H1 (cell line): ENCODE data around the gene WFDC10A. TPM values are rescaled to one million over a fixed set of nuclear protein-coding genes. Genes with fewer than 3 reads are reported as not detected.

Experiments
- CTCF ChIA-PET: fragments of 300-600 bp; sonication (Branson Sonifier 250); formaldehyde crosslinking; loops from one replicate; lab custom pipeline; 2021; ENCODE audit not compliant: partially characterized antibody; lab: Charles Lee
- POLR2A ChIA-PET: fragments of 300-600 bp; sonication (Branson Sonifier 250); formaldehyde crosslinking; loops from one replicate; lab custom pipeline; 2021; ENCODE audit warnings: inconsistent platforms; ENCODE audit not compliant: partially characterized antibody; lab: Charles Lee
- DNase-seq, 2 experiments: peaks; one replicate each; pipeline versions ENCODE4 v3.0.0 to v3.0.0-alpha.2; 2010 to 2022; ENCODE audit warnings: low spot score in 2 of 2, low read depth in 1 of 2, mixed read lengths in 1 of 2
- FAIRE-seq: peaks from 2 replicates; lab custom pipeline; 2011; peaks lifted over from hg19 to GRCh38; lab: Jason Lieb, UNC
- H2AFZ ChIP-seq: 2 replicates; pipeline ENCODE4 v1.8.1; 2012; ENCODE audit warnings: low read length, inconsistent platforms
- H2AK5ac ChIP-seq: 2 replicates; pipeline ENCODE4 v1.6.1; 2013; ENCODE audit warnings: low read depth, low read length
- H2BK120ac ChIP-seq: replicated peaks from 2 replicates; pipeline ENCODE3; 2013; ENCODE audit warnings: low read depth, low read length, inconsistent platforms
- H2BK12ac ChIP-seq: 2 replicates; pipeline ENCODE4 v1.6.1; 2013; ENCODE audit warnings: low read depth, low read length
- H2BK15ac ChIP-seq: 2 replicates; pipeline ENCODE4 v1.6.1; 2013; ENCODE audit warnings: low read length
- H2BK20ac ChIP-seq: 2 replicates; pipeline ENCODE4 v1.6.1; 2013; ENCODE audit warnings: low read length
- H2BK5ac ChIP-seq: 2 replicates; pipeline ENCODE4 v1.6.1; 2013; ENCODE audit warnings: low read depth, low read length
- H3K14ac ChIP-seq: 2 replicates; pipeline ENCODE4 v1.6.1; 2013; ENCODE audit warnings: inconsistent platforms; ENCODE audit not compliant: insufficient read length
- H3K18ac ChIP-seq: 2 replicates; pipeline ENCODE4 v1.6.1; 2013; ENCODE audit warnings: low read length; ENCODE audit errors: extremely low read depth
- H3K23ac ChIP-seq: 2 replicates; pipeline ENCODE4 v1.6.1; 2013; ENCODE audit warnings: inconsistent platforms; ENCODE audit not compliant: insufficient read length
- H3K23me2 ChIP-seq: 2 replicates; pipeline ENCODE4 v1.6.1; 2013; ENCODE audit warnings: low read depth, low read length
- H3K27ac ChIP-seq: 2 replicates; pipeline ENCODE4 v1.6.1; 2011; ENCODE audit warnings: low read depth, low read length, inconsistent platforms
- H3K27me3 ChIP-seq, 4 experiments: replicated peaks in 1 of 4; 1 replicate in 1 of 4; 2 replicates in 3 of 4; pipeline versions ENCODE4 v1.6.1 to v1.8.1; 2011 to 2013; ENCODE audit warnings: low read length in 3 of 4, mild to moderate bottlenecking in 3 of 4, inconsistent platforms in 2 of 4, mixed read lengths in 2 of 4, moderate library complexity in 1 of 4; ENCODE audit not compliant: control insufficient read depth in 3 of 4, insufficient read depth in 3 of 4; ENCODE audit errors: extremely low read depth in 1 of 4
- H3K36me3 ChIP-seq, 4 experiments: 2 replicates each; pipeline versions ENCODE4 v1.6.1 to v1.8.1; 2011 to 2013; ENCODE audit warnings: mild to moderate bottlenecking in 4 of 4, low read length in 3 of 4, moderate library complexity in 2 of 4, control low read depth in 1 of 4, inconsistent platforms in 1 of 4; ENCODE audit not compliant: insufficient read depth in 4 of 4, control insufficient read depth in 2 of 4
- H3K4ac ChIP-seq: replicated peaks from 2 replicates; pipeline ENCODE3; 2013; ENCODE audit warnings: low read length, low read depth, mixed read lengths, inconsistent platforms; ENCODE audit not compliant: insufficient read length
- H3K4me1 ChIP-seq, 4 experiments: replicated peaks in 1 of 4; 1 replicate in 1 of 4; 2 replicates in 3 of 4; pipeline versions ENCODE4 v1.6.1 to v1.8.1; 2011 to 2013; ENCODE audit warnings: low read length in 3 of 4, inconsistent platforms in 2 of 4, mixed read lengths in 1 of 4; ENCODE audit not compliant: insufficient read depth in 4 of 4, control insufficient read depth in 3 of 4
- H3K4me2 ChIP-seq, 2 experiments: 2 replicates each; pipeline versions ENCODE4 v1.6.1 to v1.8.1; 2011 to 2013; ENCODE audit warnings: low read depth in 2 of 2, low read length in 2 of 2, control low read depth in 1 of 2, inconsistent platforms in 1 of 2, mild to moderate bottlenecking in 1 of 2; ENCODE audit not compliant: insufficient read depth in 1 of 2
- H3K4me3 ChIP-seq, 4 experiments: fragments of 200-600, 300-600 bp in 1 of 4; sonication (generic), shearing (Covaris generic), sonication (Bioruptor Twin) in 1 of 4; 2 replicates each; pipeline versions ENCODE4 v1.5.1 to v1.8.1; 2011 to 2016; ENCODE audit warnings: low read length in 4 of 4, low read depth in 3 of 4, control low read depth in 2 of 4, inconsistent platforms in 2 of 4, mild to moderate bottlenecking in 2 of 4, mixed read lengths in 1 of 4, moderate library complexity in 1 of 4; ENCODE audit not compliant: insufficient read depth in 2 of 4; ENCODE audit errors: extremely low read depth in 1 of 4
- H3K56ac ChIP-seq: replicated peaks from 2 replicates; pipeline ENCODE3; 2013; ENCODE audit warnings: low read depth, mild to moderate bottlenecking, mixed read lengths, low read length, inconsistent platforms; ENCODE audit not compliant: insufficient read length
- H3K79me1 ChIP-seq: 2 replicates; pipeline ENCODE4 v1.6.1; 2013; ENCODE audit warnings: low read depth, low read length, control low read depth
- H3K79me2 ChIP-seq, 2 experiments: 2 replicates each; pipeline versions ENCODE4 v1.6.1 to v1.8.1; 2012 to 2013; ENCODE audit warnings: low read length in 2 of 2, mild to moderate bottlenecking in 2 of 2, inconsistent platforms in 1 of 2; ENCODE audit not compliant: insufficient read depth in 2 of 2, control insufficient read depth in 1 of 2
- H3K9ac ChIP-seq, 4 experiments: replicated peaks in 1 of 4; 1 replicate in 1 of 4; 2 replicates in 3 of 4; pipeline versions ENCODE4 v1.6.1 to v1.8.1; 2011 to 2013; ENCODE audit warnings: low read depth in 3 of 4, low read length in 3 of 4, control low read depth in 2 of 4, mild to moderate bottlenecking in 2 of 4, moderate library complexity in 2 of 4, inconsistent platforms in 1 of 4; ENCODE audit errors: extremely low read depth in 1 of 4
- H3K9me3 ChIP-seq, 2 experiments: 2 replicates each; pipeline versions ENCODE4 v1.6.1 to v1.8.1; 2012 to 2013; ENCODE audit warnings: mild to moderate bottlenecking in 2 of 2, moderate library complexity in 2 of 2, control low read depth in 1 of 2, inconsistent platforms in 1 of 2, low read depth in 1 of 2, low read length in 1 of 2, mixed read lengths in 1 of 2; ENCODE audit not compliant: insufficient read depth in 2 of 2
- H4K20me1 ChIP-seq, 2 experiments: replicated peaks in 1 of 2; 2 replicates each; pipeline versions ENCODE3 to v1.8.1; 2011 to 2013; ENCODE audit warnings: inconsistent platforms in 2 of 2, low read length in 2 of 2, mild to moderate bottlenecking in 1 of 2; ENCODE audit not compliant: insufficient read depth in 2 of 2, control insufficient read depth in 1 of 2
- H4K5ac ChIP-seq: 2 replicates; pipeline ENCODE4 v1.6.1; 2013; ENCODE audit warnings: low read length, low read depth, mixed read lengths, inconsistent platforms; ENCODE audit not compliant: insufficient read length
- H4K8ac ChIP-seq: 2 replicates; pipeline ENCODE4 v1.8.0; 2013; ENCODE audit warnings: mild to moderate bottlenecking, moderate library complexity, low read length, inconsistent platforms; ENCODE audit not compliant: insufficient read depth; ENCODE audit errors: extremely low read depth
- H4K91ac ChIP-seq: replicated peaks from 2 replicates; pipeline ENCODE3; 2013; ENCODE audit warnings: low read length, mixed read lengths, inconsistent platforms; ENCODE audit not compliant: insufficient read length
- BACH1 ChIP-seq: IDR thresholded peaks from 2 replicates; pipeline ENCODE4 v1.6.1; 2012; ENCODE audit warnings: low read length, improper control_type of control experiment
- WGBS, 2 experiments: shearing (Covaris generic) in 1 of 2; methylation state at CpG; one replicate each; pipeline versions ENCODE4 v1.1.6 to v1.1.7; 2013 to 2015; ENCODE audit warnings: low lambda C conversion rate in 2 of 2, mixed read lengths in 2 of 2, inconsistent platforms in 1 of 2, low coverage in 1 of 2, missing lambda C conversion rate in 1 of 2; ENCODE audit not compliant: insufficient replicate concordance in 2 of 2, insufficient coverage in 1 of 2, insufficient read length in 1 of 2; ENCODE audit errors: extremely low coverage in 1 of 2, missing lambda C conversion rate in 1 of 2; 5-methylcytosine and 5-hydroxymethylcytosine counted together
- polyA plus RNA-seq, 7 experiments: library from polyadenylated mRNA; depleted of rRNA in 3 of 7; stranded (reverse) in 5 of 7; unstranded in 2 of 7; fragments of >200 nt in 5 of 7; fragments of 200-250 nt in 2 of 7; gene quantifications; 1 replicate in 5 of 7; 2 replicates in 1 of 7; 4 replicates in 1 of 7; pipeline versions ENCODE4 v1.2.1 to v1.2.3, GENCODE V29; 2011 to 2013; ENCODE audit warnings: missing spikeins in 2 of 7, mixed read lengths in 2 of 7
- total RNA-seq: library from RNA; stranded (reverse); fragmentation: NEBNext Ultra II Directional; extraction: Animal tissue kit (Norgen Biotek cat#: 25700); gene quantifications from 2 replicates; pipeline ENCODE4 v1.2.1, GENCODE V29; 2021

The WFDC10A gene
- total and polyA plus RNA-seq, 2 of the 8 experiments (the other 6 are each of a cell fraction or from before 2014, with no cell fraction given) = not detected

DNA sequence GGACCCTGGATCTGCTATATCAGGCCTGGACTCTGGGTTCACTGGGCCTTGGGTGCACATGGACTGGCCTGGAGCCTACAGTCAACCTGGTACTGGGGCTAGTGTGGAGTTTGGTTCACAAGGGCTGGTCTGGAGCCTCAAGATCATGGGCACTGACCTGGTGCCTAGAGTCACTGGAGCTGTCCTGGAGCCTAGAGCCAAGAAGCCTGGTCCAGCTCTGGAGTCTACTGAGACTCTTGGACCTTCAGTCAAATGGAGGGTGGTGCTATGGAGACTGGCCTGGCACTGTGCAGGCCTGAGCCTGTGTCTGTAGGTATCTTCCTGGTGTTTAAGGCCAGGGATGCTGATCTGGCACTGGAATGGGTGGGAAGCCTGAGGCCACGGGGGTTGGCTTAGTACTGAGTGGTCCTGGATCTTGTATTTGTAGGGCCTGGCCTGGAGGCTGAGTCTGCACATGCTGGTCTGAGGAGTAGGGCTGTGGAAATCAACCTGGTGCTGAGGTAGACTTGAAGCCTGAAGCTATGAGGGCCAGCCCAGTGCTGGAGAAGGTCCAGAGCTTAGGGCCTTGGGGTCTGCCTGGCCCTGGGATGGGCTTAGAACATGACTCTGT lies 18.0 kb downstream of the WFDC10A start:
- H2AFZ ChIP-seq = no peak overlapping the region
- no peak overlapping the region for H2BK20ac ChIP-seq
- peaks cover 0 to 4% (median 0%) of the 10 kb centered on the region in 4 experiments; a peak in 1 of 7 replicates for H3K4me1 ChIP-seq
- H3K9ac ChIP-seq = no peak overlapping the region
- H2BK120ac ChIP-seq = no peak overlapping the region
- no peaks in the 10 kb centered on the region for H3K23me2 ChIP-seq
- no peak overlapping the region for H2BK5ac ChIP-seq
- DNase-seq (no peak), FAIRE-seq (no peak)
- no peak overlapping the region for H3K23ac ChIP-seq
- H4K8ac ChIP-seq = no peak overlapping the region
- H4K5ac ChIP-seq = no peak overlapping the region
- no peak for TF ChIP-seq BACH1
- no peaks in the 10 kb centered on the region for H3K79me2 ChIP-seq
- WGBS, 2 experiments = 100% methylated on average over 1 of the region's 1 CpG; no CpG with 5 or more reads in 1 of the 2 experiments
- no peak overlapping the region for H4K91ac ChIP-seq
- CTCF ChIA-PET = interaction anchor here (0.6 to 1.3 kb wide), 4 partner anchors 18 to 124 kb away, joined by 3 to 5 read pairs (median 3); partner anchors contain the start of gene WFDC10A
- H2BK15ac ChIP-seq = peak overlapping the region; percentile 12; the same call in 1 of the 2 replicates
- H3K27ac ChIP-seq = no peak overlapping the region
- H3K9me3 ChIP-seq = peaks cover 22% of the 10 kb centered on the region in 2 experiments
- H3K4ac ChIP-seq = no peak overlapping the region
- no peak overlapping the region for H3K56ac ChIP-seq
- H3K18ac ChIP-seq = no peak overlapping the region; the same call in 1 of the 2 replicates
- POLR2A ChIA-PET = interaction anchor here (0.9 to 1.0 kb wide), 2 partner anchors 19 to 117 kb away, joined by 3 to 4 read pairs; partner anchors contain the start of gene WFDC10A
- no peaks in the 10 kb centered on the region for H4K20me1 ChIP-seq
- no peak overlapping the region for H3K14ac ChIP-seq
- H3K36me3 ChIP-seq = no peaks in the 10 kb centered on the region
- no peak overlapping the region for H2AK5ac ChIP-seq
- no peaks in the 10 kb centered on the region for H3K79me1 ChIP-seq
- H2BK12ac ChIP-seq = peak overlapping the region; percentile 27; the same call in 1 of the 2 replicates
- H3K4me3 ChIP-seq = no peak overlapping the region
- H3K4me2 ChIP-seq = no peak overlapping the region
- no peaks in the 10 kb centered on the region for H3K27me3 ChIP-seq
